GM21381 (cell line): ENCODE measurements around the gene CHAT.

ENCODE experiments used
- ATAC-seq: cut with Tn5 transposase; IDR thresholded peaks from one replicate; pipeline ENCODE4 v1.9.1; 2021; ENCODE audit warnings: mild to moderate bottlenecking, moderate library complexity; ENCODE audit not compliant: unreplicated experiment

CHAT gene

DNA sequence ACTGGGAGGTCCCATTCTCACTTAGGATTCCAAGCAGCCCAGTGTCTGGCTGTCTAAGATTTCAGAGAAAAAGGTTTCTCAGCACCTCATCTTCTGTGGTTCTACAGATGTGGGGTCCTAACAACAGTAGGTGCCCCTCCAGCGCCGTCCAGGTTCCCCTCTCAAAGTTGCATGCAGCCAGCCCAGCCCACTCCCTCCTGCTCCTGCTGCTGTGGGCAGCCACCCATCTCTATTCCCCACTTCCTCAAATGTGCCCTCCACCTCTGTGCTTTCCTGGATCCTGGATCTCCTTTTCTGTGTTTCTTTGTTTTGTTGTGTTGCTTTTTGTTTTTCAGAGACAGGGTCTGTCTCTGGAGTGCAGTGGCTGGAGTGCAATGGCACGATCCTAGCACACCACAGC lies 17.0 kb upstream of the CHAT start:
- ATAC-seq = no peak

DNA sequence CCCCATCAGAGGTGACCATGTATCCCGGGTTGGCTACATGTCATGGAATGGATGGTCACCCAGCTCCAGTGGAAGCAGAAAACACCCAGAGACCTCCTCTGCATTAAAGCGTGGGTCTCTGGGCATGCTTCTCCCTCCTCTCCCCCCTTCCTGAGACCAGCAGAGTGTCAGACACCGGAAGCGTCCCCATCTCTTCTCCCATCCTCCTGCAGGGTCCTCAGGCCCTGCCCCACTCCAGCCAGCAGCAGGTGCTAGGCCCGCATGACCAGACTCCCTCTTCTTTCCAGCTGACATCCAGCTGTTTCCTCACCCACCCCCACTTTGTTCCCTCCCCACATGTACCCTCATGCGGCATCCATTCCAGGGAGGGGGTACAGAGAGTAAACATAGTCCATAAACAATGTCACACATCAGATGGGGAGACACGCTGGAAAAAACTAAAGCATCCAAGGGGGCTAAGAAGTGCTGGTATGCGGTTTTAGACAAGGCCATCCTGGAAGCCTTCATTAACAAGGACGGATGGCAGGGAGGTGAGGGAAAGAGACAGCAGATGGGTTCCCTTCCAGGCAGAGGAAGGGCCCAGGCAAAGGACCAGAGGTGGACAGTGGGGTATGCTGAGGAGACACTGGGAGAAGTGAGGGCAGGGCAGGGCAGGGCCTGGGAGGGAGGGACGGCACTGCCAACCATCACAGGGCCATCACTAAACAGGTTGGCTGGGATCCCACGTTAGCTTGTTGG lies 16.2 kb upstream of the CHAT start:
- ATAC-seq = no peak

GRCh38 chr10:49598164-49598856 lies 15.5 kb upstream of the CHAT start:
- no peak for ATAC-seq

DNA sequence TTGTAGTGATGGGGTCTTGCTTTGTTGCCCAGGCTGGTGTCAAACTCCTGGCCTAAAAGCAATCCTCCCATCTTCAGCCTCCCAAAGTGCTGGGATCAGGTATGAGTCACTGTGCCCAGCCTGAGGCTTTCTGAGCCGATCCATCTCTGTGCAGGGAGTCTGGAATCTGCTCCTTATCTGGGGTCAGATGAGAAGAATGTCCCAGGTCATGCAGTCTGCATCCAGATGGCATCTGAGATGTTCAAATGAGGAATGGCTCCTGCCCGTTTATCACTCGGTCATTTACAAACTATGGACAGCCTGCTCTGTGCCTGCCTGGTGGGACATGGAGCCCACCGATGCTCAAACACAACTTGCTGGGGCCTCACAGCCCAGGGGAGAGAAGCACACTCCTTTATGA lies 14.9 kb upstream of the CHAT start:
- ATAC-seq = no peak

DNA sequence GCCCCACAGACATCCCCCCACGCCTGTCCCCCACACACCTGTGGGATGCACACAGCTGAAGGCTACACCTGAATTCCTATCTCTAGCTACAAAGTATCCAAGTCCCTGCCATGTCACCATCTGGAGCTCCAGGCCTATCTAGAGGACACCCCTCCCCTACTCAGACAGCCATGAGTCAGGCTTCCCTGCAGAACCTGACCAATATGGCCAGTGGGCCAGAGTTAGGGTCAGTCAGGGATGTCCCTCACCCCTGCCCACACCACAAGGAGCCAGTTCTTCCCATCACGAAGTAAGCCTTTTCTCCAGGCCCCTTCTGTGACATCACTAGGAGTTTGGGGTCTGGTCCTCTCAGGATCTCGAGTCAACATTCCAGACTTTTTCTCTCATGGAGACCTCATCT lies 14.3 kb upstream of the CHAT start:
- no peak for ATAC-seq

- ATAC-seq = no peak
Measured at GRCh38 chr10:49600046-49600445, 13.8 kb upstream of the CHAT start.

DNA sequence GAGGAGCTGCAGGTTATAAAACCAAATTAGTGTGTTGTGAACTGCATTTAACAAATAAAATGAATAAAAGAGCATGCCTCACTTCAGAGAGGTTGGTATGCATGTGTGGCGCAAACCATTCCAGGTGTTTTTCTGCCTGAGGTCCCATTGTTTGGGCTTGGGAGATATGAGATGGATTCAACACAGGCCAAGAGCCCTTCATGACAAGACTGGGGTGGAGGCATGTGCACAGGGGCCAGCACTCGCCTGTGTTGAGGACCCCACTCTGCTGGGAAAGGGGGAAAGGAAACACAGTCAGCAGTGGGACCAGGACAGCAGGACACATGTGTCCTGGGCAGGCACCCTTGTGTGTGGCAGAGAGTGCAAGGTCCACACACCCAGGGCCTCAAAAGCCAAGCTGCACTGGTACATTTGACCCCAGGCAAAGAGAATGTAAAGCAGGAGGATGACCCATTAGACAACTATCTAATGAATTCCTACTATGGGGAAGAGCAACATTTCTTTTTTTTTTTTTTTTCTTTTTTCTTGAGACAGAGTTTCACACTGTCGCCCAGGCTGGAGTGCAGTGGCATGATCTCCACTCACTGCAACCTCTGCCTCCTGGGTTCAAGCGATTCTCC lies 12.9 kb upstream of the CHAT start:
- no peak for ATAC-seq

DNA sequence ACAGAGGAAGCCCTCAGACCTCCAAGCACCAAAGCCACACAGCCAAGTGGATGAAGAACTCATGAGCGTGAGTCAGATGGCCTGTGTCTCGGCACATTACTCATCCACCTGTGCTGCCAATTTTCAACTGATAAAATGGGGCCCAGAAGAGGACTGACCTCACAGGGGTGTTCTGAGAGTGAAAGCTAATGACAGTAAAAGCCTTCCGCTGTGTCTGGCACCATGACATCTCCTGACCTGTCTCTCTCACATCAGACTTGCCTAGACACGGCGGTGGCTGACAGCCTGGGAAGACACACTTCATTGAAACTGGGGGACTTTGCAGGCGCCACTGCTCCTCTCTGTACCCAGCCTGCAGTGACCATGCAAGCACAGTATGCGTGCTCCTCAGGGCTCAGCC lies 12.0 kb upstream of the CHAT start:
- ATAC-seq = no peak

DNA sequence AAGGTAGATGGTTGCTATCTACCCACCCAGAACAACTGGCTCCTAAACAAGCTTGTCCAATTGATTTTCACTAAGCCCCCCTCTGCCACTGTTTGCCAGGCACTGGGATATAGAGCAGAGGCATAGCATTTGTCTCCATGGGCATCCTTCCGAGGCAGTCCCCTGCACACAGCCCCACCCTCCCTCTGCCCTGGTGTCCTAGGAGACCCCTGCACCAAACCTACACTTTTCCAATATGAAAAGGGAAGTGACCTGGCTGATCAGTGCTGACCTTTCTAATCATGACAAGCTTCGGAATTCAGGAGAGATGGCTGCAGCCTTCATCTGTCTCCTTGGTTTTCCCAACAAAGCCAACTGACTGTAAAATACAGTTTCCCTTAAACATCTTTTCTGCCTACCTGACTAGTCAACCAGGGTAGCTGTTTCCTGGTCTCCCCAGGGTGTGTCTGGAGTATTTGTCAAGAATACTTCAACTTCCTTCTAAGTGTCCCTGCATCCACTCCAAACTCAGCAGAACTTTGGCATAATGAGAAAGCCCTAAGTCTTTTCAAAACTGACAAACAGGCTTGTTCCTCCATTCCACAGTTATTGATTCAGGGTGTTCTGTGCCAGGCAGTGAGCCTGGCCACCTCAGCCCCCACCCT lies 11.3 kb upstream of the CHAT start:
- no peak for ATAC-seq

DNA sequence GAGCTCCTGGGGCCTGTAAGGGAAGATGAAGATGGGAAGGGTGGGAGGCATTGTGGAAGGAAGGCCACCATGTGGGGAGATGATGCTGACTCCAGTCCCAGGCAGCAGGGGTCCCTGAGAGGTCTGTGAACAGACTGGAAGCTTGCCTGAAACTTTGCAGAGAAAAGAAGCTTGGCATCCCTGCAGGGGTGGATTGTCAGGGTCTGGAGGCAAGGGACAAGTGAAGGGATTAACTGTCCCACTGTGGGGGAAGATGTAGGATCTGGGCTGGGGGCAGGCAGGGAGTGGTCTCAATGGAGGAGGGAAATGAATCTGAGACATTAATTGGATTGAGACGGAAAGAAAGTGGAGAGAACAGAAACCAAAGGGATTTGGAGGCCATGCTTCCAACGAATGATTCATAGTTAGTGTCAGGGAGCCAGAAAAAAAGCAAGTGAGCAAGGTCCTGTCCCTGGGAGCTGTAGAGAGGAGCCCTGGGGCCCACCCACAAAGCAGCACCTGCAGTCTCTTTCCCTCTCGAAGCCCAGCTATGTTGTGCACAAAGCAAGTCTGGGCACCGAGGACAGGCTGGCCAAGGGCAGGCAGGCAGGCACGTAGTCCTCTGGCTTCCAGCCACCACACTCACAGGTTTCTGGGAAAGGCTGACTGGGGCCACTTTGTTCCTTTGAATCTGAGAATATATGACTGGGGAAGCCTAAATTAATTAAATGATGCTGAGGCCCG lies 8.5 kb upstream of the CHAT start:
- no peak for ATAC-seq

- no peak for ATAC-seq
Measured at GRCh38 chr10:49605939-49606509, 7.8 kb upstream of the CHAT start.

GRCh38 chr10:49606981-49607535 lies 6.8 kb upstream of the CHAT start:
- ATAC-seq = peak; percentile 84

GRCh38 chr10:49608166-49609005 lies 5.5 kb upstream of the CHAT start:
- no peak for ATAC-seq

DNA sequence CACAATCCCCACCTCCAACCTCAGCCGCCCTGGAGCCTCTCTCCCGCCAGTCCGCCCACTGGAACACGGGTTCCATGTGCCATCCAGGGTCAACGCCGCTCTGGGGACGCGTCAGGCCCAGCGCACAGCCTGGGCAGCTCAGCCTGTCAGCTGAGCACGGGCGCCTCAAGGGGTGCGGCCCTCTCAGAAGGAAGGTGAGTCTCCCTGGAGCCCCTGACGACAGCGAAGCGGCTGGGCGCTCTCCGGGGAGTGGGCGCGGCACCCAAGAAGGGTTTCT lies 4.9 kb upstream of the CHAT start:
- ATAC-seq = no peak

- ATAC-seq = no peak
Measured at GRCh38 chr10:49609283-49610113, 4.3 kb upstream of the CHAT start.

GRCh38 chr10:49610114-49610457 lies 3.8 kb upstream of the CHAT start, which contains the start of gene SLC18A3:
TSS of gene SLC18A3 (plus strand) at chr10:49610310. CDS start at chr10:49610741, 431 bp downstream.
- ATAC-seq = no peak

DNA sequence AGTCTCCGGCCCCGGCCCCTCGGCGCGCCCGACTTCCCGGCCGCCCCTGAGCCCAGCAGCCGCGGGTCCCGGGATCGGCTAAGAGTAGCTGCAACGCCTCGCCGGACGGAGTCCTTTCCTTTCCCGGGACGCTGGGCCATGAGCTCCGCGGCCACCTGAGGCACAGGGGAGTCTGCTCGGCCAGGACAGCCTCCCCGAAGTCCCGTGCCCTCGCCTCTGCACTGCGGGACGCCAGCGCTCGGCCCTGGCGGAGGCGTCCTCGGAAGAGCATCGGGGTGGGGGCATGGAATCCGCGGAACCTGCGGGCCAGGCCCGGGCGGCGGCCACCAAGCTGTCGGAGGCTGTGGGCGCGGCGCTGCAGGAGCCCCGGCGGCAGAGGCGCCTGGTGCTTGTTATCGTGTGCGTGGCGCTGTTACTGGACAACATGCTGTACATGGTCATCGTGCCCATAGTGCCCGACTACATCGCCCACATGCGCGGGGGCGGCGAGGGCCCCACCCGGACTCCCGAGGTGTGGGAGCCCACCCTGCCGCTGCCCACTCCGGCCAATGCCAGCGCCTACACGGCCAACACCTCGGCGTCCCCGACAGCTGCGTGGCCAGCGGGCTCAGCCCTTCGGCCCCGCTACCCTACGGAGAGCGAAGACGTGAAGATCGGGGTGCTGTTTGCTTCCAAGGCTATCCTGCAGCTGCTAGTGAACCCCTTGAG lies 3.2 kb upstream of the CHAT start:
- ATAC-seq = no peak

- ATAC-seq = no peak
Measured at GRCh38 chr10:49611166-49611815, 2.5 kb upstream of the CHAT start.
